Testis (tissue), 2 donors: ENCODE measurements around the gene CLCF1.
"Not testable (repeated sequence)": the region's sequence is repeated elsewhere in the genome, so short reads cannot be mapped to it uniquely, and the experiment has no call there.

ENCODE experiments used
- POLR2A ChIP-seq: fragments of 450-650 bp; IDR thresholded peaks from one replicate; pipeline ENCODE4 v1.6.1; 2017; ENCODE audit warnings: antibody characterized with exemption, mild to moderate bottlenecking, moderate library complexity
- TF ChIP-seq, protein P1 (sequence below), 3 experiments: fragments of 450-650 bp in 2 of 3; fragments of 200-600 bp in 1 of 3; sonication (generic) in 1 of 3; IDR thresholded peaks; one replicate each; pipeline ENCODE4 v1.5.1; 2016 to 2019; ENCODE audit warnings: antibody characterized with exemption in 3 of 3, mild to moderate bottlenecking in 2 of 3, moderate library complexity in 1 of 3

- TF ChIP-seq, protein P1, sequence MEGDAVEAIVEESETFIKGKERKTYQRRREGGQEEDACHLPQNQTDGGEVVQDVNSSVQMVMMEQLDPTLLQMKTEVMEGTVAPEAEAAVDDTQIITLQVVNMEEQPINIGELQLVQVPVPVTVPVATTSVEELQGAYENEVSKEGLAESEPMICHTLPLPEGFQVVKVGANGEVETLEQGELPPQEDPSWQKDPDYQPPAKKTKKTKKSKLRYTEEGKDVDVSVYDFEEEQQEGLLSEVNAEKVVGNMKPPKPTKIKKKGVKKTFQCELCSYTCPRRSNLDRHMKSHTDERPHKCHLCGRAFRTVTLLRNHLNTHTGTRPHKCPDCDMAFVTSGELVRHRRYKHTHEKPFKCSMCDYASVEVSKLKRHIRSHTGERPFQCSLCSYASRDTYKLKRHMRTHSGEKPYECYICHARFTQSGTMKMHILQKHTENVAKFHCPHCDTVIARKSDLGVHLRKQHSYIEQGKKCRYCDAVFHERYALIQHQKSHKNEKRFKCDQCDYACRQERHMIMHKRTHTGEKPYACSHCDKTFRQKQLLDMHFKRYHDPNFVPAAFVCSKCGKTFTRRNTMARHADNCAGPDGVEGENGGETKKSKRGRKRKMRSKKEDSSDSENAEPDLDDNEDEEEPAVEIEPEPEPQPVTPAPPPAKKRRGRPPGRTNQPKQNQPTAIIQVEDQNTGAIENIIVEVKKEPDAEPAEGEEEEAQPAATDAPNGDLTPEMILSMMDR (IDR thresholded peaks at IDR 0.05), result not testable (repeated sequence)
- not testable (repeated sequence) for TF ChIP-seq POLR2A
Measured at GRCh38 chr11:67403085-67403484, 29.7 kb upstream of the CLCF1 start.
